EH (cell line): ENCODE measurements around the gene CEP57L1.

Experiments used
- DNase-seq: peaks from one replicate; pipeline ENCODE4 v3.0.0-alpha.2; 2015; ENCODE audit warnings: low read depth

Gene CEP57L1

DNA sequence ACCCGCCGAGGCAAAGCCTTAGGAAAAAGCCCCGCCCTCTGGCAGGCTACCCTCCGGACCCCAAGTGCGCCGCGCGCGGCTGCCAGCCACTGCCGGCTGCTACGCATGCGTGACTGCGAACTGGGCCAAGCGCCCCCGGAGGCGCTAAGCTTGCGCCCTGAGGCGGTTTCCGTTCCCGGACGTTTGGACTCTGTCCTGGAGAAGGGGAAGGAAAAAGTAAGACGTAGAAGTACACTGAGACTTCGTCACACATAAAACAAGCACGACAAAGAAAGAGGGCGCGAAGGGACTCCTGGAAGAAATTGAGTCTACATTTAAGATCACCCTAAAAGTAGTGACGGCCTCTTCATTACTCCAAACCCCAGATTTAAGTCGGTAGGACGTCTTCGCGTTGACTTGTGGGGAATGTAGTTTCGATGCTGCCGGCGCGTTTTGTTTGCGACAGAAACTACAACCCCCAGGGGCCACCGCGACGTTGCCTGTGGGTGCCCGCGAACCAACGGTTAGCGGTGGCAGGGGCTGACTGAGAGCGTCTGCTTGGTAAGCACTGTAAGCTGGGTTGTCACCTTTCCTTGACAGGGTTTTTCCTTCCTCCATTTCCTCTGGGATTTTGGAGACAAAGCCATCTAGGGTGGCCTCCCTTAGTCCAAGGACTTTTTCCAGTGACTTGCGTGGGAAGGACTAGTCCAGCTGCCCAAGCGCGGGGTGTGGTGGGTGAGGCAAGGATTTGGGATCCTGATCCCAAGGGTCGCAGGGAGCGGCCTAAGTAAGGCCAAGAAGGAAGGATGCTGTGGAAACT is at the start of gene CEP57L1:
Gene CEP57L1 (plus strand): TSS at position 472 of the 799 bp plus-strand sequence. CDS start 49,715 bp downstream, outside the sequence.
- peak; percentile 96 for DNase-seq

DNA sequence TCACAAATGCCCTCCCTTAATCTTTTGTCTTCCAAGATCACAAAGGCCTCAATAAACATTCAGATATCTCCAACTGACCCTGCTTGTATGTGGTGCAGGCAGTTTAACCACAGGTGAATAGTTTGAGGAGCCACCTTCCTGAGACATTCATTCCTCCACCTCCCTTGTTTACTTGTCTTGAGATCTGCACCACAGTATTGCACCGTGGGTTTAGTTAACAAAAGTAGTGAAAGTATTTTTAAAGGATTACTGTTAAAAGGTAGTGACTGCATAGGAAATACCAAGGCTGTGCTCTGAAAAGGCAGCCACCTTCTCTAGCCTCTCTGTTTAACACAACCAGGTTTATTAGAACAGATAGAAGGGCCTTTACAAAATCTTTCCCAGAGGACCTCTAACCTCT is 47.1 kb upstream of the CEP57L1 start:
- no peak for DNase-seq

DNA sequence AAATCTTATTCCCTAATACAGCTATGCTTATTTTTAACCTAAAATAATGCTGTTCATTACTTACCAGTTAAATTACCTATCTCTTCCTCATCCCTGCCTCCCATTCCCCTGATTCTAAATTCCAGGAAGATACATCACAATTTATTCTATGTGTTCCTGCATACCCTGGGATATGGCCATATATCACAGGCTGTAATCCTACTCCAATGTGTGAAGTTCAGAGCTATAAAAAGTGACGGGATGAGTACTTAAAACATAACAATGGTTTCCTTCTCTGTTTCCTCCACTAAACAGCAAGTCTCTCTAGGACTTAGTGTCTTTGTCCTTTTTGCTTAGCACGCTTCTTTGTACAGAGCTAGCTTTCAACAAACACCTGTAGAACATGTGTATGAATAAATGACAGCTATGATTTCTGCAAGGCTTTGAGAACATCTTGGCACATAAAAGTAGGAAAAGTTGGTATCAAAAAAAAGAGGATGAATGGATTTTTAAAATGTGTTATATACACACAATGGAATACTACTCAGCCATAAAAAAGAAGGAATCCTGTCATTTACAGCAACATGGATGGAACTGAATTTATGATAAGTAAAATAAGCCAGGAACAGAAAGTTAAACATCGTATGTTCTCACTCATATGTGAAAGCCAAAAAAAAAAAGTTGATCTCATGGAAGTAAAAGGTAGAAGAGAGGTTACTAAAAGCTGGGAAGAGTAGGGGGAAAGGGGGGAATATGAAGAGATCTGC is 46.5 kb upstream of the CEP57L1 start:
- no peak for DNase-seq

DNA sequence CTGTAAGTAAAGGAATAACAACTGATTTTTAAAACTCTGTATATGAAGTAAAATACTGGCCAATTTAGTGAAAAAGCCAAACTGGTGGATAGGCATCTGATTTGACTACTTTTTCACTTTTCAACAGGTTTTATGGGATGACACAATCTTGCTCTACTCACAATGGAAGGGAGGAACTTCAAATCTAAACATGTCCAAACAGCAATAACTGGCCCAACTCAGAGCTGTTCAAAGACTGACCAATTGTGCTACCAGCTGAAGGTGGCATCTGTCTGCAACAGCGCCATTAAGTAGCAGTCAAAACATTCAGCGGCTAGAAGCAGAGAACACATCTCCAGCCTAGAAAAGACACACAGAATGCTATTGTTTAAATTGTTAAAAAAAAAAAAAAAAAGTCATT is 45.3 kb upstream of the CEP57L1 start:
- no peak for DNase-seq

GRCh38 chr6:109050447-109051102 is 44.7 kb upstream of the CEP57L1 start:
- no peak for DNase-seq

- no peak for DNase-seq
Measured at GRCh38 chr6:109051301-109052017, 43.8 kb upstream of the CEP57L1 start.

- DNase-seq = no peak
Measured at GRCh38 chr6:109052018-109052651, 43.2 kb upstream of the CEP57L1 start.

DNA sequence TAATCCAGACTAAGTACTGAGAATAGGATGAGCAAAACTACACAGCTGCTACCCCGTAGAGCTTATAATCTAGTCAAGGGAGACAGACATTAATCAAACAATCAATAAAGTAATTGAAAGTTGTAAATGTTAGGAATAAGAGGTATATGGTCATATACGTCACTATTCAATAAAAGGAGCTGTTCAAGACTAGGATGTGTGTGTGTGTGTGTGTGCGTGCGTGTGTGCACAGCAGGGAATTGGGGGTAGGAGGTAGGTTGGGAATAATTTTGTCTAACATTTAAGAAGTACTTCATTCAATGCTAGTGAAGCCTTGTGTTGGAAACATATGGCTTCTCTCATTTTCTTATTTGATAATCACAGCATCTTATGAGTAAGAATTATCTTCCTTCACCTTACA is 42.5 kb upstream of the CEP57L1 start:
- no peak for DNase-seq

DNA sequence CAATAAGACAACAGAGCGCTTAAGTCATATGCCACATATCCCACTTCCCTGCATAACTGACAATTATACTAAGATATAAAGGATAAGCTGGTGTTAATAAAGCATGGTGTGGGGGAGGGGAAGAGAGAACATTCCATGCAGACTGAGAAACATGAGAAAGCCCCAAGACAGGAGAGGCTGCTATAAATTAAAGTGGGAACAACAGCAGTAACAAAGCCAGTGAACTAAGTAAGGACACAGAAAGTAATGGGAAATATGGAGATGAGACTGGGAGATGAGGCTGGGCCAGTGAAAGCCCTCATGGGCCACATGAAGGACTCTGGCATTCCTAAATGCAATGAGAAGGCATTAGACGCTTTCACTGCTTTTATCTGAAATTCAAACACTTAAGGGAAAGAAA is 42.0 kb upstream of the CEP57L1 start:
- peak; percentile 17 for DNase-seq

DNA sequence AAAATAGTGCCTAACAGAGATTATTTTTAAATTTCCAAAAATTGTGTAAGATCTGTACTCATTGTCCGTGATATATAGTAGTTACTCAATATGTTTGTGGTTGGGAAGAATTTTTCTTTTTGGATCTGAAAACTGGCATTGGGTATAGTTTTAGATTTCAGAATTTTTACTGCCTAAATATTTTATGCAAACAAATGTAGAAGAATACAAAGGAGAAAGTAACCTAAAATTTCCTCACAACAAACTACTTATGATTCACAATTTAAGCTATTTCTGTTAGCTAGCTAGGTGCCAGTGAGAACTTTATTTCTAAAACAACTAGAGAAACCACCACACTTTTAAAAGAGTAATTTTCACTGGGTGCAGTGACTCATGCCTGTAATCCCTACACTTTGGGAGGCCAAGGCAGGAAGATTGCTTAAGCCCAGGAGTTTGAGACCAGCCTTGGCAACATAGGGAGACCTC is 39.5 kb upstream of the CEP57L1 start:
- peak; percentile 44 for DNase-seq

- DNase-seq = no peak
Measured at GRCh38 chr6:109056661-109057060, 38.6 kb upstream of the CEP57L1 start.

- no peak for DNase-seq
Measured at GRCh38 chr6:109058620-109059019, 36.7 kb upstream of the CEP57L1 start.

- no peak for DNase-seq
Measured at GRCh38 chr6:109059153-109059552, 36.2 kb upstream of the CEP57L1 start.

DNA sequence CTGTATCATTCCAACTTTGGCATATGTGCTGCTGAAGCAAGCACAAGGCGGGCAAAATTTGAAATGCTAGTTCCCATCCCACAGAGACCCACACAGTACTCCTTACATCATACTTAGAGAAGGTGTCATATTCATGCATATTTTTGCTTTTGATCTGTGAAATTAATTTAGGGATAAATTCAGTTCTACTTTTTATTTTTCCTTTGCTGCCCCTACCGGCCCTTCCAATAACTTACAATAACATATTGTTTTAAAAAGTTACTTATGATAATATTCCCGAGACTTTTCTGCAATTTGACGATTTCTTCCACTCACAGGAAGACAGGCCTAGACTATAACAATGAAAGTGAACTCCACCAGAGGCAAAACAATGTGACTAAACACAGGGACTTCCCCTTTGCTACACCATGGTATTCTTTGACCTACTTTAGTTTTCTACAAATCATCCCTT is 35.7 kb upstream of the CEP57L1 start:
- DNase-seq = no peak

DNA sequence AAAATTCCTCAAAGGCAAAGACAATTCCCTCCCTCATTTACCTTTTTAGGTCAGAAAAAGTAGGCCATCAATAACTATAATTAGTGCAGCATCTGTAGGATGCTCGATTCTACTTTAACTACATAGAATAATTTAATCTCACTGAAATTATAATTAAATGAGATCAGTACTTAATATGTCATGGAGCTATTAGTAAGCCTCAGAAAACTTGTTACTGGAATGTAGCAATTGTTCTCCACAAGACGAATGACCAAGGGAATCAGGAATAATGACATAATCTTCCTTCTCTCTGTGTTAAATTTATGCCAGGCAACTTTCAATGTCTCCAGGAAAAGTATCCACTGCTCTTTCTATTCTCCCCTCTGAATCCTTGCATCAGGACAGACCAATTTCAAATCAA is 34.7 kb upstream of the CEP57L1 start:
- DNase-seq = no peak

- no peak for DNase-seq
Measured at GRCh38 chr6:109062216-109062615, 33.1 kb upstream of the CEP57L1 start.

DNA sequence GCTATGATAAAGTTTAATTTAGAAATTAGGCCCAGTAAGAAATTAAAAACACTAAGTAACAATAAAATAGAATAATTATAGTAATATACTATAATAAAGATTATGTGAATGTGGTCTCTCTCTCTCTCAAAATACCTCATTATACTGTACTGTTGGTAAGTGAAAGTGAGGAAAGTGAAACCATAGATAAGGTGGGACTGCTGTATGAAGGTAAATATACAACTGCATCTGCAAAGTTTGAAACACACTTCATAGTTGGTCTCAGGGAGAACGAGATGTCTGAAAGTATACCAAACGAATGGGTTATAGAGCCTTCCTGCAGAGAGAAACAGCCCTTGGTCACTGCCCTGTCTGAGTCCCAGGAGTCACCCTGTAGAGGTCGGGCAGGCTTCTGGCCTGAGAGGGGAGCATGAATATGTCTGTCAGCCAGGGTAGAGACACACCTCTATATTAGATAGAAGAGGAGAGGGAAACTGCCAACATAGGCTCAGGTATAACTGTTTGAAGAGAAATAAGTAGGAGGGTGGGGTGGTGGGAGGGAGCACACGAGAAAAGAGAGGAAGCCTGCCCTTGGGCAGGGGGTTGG is 32.4 kb upstream of the CEP57L1 start:
- DNase-seq = no peak

DNA sequence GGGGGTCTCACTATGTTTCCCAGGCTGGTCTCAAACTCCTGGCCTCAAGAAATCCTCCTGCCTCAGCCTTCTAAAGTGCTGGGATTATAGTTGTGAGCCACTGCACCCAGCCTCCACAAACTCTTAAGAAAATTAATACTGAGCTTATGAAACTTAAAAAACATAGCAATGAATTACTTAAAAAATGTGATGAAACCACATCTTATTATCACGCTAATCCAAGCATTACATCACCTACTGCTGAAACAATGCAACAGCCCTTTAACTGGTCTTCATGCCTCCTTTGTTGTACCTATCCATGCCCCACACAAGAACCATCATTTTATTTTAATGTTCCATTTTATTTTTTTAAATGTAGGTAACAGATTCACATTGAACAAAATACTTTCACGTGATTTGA is 25.6 kb upstream of the CEP57L1 start:
- no peak for DNase-seq

GRCh38 chr6:109071125-109071917 is 24.0 kb upstream of the CEP57L1 start:
- DNase-seq = no peak
